ENCODE measurements around the gene PTX4.

DNA sequence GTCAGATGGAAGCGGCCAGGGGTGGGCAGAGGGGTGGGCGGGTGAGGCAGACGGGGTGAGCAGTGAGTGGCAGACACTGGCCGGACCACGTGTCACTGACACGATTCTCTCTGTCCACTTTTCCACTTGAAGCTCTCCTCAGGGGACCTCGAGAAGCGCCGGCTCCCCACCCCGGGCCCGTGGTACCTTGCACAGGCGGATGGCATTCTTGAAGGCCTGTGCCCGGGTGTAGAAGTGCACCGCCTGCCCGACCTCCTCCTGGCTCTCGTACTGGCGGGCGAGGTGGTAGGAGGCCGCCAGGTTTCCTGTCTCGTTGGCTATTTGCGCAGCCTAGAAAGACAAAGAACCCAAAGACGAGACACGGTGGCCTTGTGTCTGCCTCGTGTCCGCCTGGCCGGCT is 35.6 kb upstream of the PTX4 start:
- TF ChIP-seq CTCF (optimal IDR thresholded peaks at IDR 0.05 in 1 of 3, IDR thresholded peaks at IDR 0.05 in 1 of 3, conservative IDR thresholded peaks at IDR 0.05 in 1 of 3; ENCODE audit: extremely low read depth in 1 of 3, insufficient read depth in 2 of 3, low read length in 3 of 3), result no peak
- no peak for TF ChIP-seq EZH2 (IDR thresholded peaks at IDR 0.05; ENCODE audit: low read length)

All from keratinocyte (primary cell).